HFF-Myc (cell line): ENCODE data around the gene CNBP.
"Not testable (repeated sequence)": the region's sequence is repeated elsewhere in the genome, so short reads cannot be mapped to it uniquely, and the experiment has no call there.

Source experiments
- DNase-seq: peaks from one replicate; pipeline ENCODE4 v3.0.0-alpha.2; 2011; ENCODE audit warnings: low read depth; ENCODE audit errors: extremely low read depth
- H3K4me3 ChIP-seq: replicated peaks from 2 replicates; pipeline ENCODE4 v1.5.1; 2011; ENCODE audit warnings: low read depth, mild to moderate bottlenecking, control low read depth, low read length
- TF ChIP-seq, protein P1 (sequence below): IDR thresholded peaks from 2 replicates; pipeline ENCODE4 v1.5.1; 2012; ENCODE audit warnings: mild to moderate bottlenecking, low read depth, low read length, control low read depth; ENCODE audit errors: missing control alignments

CNBP gene

DNA sequence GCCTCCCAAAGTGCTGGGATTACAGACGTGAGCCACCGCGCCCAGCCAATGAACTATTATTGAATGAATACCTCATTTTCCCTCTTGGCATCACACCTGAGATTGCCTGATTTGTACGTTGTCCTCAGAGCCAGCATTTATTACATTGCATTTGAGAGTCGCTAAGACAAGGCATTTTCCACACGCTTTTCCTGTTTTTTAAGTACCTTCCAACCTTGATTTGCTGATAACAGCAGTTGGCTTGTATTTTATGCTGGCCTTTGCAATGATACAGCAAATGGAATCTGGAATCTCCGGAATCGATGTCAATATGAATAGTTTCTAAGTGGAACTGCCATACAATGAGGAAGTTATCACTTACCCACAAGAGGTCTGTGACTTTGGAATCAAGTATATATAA is 15.7 kb upstream of the CNBP start:
- no peak for DNase-seq
- H3K4me3 ChIP-seq, result no peak overlapping the region
- TF ChIP-seq, protein P1, sequence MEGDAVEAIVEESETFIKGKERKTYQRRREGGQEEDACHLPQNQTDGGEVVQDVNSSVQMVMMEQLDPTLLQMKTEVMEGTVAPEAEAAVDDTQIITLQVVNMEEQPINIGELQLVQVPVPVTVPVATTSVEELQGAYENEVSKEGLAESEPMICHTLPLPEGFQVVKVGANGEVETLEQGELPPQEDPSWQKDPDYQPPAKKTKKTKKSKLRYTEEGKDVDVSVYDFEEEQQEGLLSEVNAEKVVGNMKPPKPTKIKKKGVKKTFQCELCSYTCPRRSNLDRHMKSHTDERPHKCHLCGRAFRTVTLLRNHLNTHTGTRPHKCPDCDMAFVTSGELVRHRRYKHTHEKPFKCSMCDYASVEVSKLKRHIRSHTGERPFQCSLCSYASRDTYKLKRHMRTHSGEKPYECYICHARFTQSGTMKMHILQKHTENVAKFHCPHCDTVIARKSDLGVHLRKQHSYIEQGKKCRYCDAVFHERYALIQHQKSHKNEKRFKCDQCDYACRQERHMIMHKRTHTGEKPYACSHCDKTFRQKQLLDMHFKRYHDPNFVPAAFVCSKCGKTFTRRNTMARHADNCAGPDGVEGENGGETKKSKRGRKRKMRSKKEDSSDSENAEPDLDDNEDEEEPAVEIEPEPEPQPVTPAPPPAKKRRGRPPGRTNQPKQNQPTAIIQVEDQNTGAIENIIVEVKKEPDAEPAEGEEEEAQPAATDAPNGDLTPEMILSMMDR, result no peak

DNA sequence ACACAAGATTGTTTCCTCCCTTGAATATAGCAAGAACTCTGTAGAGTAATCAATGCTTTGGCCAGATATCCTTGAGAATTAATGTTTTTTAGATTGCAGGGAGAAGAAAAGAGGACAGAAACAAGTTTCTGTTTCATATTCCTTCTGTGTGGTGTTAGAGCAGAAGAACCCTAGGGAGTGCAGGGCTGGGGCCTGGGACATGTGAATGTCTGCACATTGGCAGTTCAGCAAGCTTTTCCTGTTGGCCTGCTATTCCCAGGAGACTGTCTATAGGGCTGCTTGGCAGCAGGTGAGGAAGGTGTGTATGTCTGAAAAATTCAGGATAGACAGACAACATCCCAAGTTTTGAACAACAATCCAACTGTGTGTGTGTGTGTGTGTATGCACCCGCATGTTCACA is 13.6 kb upstream of the CNBP start:
- TF ChIP-seq, protein P1, result no peak
- DNase-seq, result no peak
- H3K4me3 ChIP-seq, result no peak overlapping the region

DNA sequence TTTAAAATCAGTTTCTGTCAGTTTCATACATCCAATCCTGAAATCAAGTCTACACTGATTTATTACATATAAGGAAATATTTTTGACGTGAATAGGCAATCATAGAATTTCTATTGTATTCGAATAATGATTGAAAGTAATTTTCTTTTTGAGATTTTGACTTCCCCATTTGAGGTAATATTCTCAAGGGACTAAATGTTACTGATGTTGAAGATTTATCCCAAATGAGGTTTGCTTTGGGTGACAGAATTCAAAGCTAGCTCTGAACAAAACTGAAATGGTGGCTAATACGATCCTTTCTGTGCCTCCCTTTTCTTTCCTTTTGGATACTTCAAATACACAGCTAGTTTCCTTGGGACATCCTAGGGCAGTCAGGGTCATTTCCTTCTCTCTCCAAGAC is 12.9 kb upstream of the CNBP start:
- TF ChIP-seq, protein P1, result no peak
- no peak overlapping the region for H3K4me3 ChIP-seq
- DNase-seq, result no peak

DNA sequence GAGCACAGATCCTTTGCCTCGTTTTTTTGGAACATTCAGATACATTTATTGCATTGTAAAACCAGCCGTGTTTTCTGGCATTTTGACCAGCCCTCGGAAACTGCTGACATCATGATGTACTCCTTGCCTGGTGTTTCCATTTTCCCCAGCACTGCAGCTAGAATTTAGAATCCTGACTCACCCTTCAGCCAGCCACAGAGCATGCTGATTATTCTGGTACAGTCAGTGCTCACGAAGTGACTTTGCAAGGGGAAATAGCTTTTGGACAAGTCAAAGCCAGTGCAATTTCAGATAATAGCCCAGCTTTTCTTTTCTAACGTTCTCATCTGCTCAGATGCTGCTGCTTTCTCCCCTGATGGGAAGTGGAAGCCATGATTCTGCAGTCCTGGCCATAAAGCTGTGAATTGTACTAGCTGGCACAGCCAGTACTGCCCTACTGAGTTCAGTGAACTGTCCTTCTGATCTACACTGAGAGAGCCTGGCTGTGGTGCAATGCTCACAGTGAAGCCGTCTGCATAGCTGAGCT is 12.1 kb upstream of the CNBP start:
- peak overlapping the region; percentile 24; the same call in 1 of the 2 replicates for H3K4me3 ChIP-seq
- TF ChIP-seq, protein P1, result no peak
- DNase-seq, result peak; percentile 80

DNA sequence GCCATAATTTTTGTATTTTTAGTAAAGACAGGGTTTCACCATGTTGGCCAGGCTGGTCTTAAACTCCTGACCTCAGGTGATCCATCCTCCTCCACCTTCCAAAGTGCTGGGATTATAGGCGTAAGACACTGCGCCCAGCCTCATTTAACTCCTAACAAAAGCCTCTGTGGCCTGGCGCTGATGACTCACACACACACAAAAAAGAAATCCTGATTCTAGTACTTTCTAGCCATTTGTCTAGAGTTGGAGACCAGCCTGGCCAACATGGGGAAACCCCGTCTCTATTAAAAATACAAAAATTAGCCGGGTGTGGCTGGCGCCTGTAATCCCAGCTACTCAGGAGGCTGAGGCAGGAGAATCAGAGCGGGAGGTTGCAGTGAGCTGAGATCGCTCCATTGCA is 6.1 kb upstream of the CNBP start:
- not testable (repeated sequence) for H3K4me3 ChIP-seq, DNase-seq

DNA sequence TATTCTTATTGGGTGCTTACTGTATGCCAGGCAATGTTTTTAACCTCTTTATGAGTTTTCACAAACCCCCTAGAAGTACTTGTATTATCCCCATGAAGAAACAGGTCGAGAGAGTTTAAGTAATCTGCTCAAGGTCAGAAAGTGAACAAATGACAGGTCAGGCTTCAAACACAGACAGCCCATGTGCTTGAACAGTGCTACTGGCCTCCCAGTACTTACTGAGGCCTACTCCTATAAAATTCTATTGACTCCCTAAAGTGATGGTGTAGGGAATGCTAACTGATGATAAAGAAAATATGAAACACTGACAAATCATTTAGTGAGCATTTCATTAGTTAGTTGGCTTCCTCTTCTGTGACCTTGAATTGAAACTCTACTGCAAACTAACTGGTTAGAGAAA is 4.2 kb upstream of the CNBP start:
- TF ChIP-seq, protein P1, result no peak
- H3K4me3 ChIP-seq, result no peak overlapping the region
- DNase-seq, result no peak

DNA sequence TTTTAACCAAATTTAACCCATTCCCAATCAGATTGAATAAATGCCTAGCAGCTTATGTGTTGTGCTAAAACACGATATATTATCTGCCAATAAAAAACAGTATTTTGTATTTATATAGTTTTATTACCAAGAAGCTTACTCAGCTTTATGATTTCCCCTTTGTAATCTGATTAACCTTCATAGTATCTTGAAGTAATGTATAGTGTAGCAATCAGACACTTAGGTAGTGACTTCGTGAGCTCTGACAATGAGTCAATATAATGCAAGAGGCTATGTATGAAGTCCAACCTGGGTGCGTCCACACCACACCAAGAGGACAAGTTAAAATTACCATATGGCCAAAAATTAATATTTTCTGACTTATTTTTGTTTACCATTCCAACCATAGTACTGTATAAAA is 2.1 kb upstream of the CNBP start:
- TF ChIP-seq, protein P1, result no peak
- H3K4me3 ChIP-seq, result no peak overlapping the region
- DNase-seq, result no peak

DNA sequence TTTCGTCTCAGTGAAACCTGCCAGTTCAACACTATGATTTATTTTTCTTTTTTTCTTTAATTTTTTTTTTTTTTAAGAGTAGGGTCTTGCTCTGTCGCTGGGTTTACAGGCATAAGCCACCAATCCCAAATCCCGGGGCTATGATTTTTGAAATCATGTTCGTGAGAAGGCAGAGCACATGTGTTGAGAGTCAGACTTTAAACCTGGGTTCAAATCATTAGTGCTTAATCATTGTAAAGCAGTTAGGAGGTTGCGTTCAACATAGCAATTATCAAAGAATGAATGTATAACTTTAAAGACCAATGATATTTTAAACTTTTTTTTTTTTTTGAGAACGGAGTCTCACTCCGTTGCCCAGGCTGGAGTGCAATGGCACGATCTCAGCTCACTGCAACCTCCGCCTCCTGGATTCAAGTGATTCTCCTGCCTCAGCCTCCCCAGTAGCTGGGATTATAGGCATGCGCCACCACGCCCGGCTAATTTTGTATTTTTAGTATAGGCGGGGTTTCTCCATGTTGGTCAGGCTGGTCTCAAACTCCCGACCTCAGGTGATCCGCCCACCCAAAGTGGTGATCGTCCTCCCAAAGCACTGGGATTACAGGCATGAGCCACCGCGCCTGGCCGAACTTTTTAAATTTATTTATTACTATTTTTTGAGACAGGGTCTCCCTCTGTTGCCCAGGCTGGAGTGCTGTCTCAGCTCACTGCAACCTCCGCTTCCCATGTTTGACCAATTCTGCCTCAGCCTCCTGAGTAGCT is 1.3 kb upstream of the CNBP start:
- not testable (repeated sequence) for DNase-seq
- peak overlapping the region; percentile 97 for H3K4me3 ChIP-seq
